HS-27A (cell line): ENCODE measurements around the gene UBE3B.

Experiments
- DNase-seq: peaks from one replicate; pipeline ENCODE4 v3.0.0-alpha.2; 2012; ENCODE audit warnings: low read depth, missing footprints

UBE3B gene

GRCh38 chr12:109552971-109553370, 75.5 kb downstream of the UBE3B start:
- no peak for DNase-seq

- no peak for DNase-seq
Measured at GRCh38 chr12:109553483-109553882, 76.0 kb downstream of the UBE3B start.

- no peak for DNase-seq
Measured at GRCh38 chr12:109553906-109554500, 76.6 kb downstream of the UBE3B start.

GRCh38 chr12:109554761-109555160, 77.3 kb downstream of the UBE3B start:
- no peak for DNase-seq

GRCh38 chr12:109555431-109556315, 78.2 kb downstream of the UBE3B start:
- no peak for DNase-seq

GRCh38 chr12:109557200-109557599, 79.8 kb downstream of the UBE3B start:
- DNase-seq = no peak

- DNase-seq = no peak
Measured at GRCh38 chr12:109557805-109558204, 80.4 kb downstream of the UBE3B start.

- no peak for DNase-seq
Measured at GRCh38 chr12:109558374-109559199, 81.2 kb downstream of the UBE3B start.

- no peak for DNase-seq
Measured at GRCh38 chr12:109559200-109559505, 81.7 kb downstream of the UBE3B start.

GRCh38 chr12:109559601-109560000, 82.2 kb downstream of the UBE3B start:
- no peak for DNase-seq

- no peak for DNase-seq
Measured at GRCh38 chr12:109560867-109561710, 83.7 kb downstream of the UBE3B start.

GRCh38 chr12:109561711-109562030, 84.2 kb downstream of the UBE3B start:
- no peak for DNase-seq

- no peak for DNase-seq
Measured at GRCh38 chr12:109562871-109563270, 85.4 kb downstream of the UBE3B start.

GRCh38 chr12:109563291-109564284, 86.2 kb downstream of the UBE3B start:
- no peak for DNase-seq

- no peak for DNase-seq
Measured at GRCh38 chr12:109566424-109566823, 89.0 kb downstream of the UBE3B start.

- no peak for DNase-seq
Measured at GRCh38 chr12:109567296-109567695, 89.9 kb downstream of the UBE3B start.

- DNase-seq = no peak
Measured at GRCh38 chr12:109567967-109568366, 90.5 kb downstream of the UBE3B start.

GRCh38 chr12:109568486-109568885, 91.1 kb downstream of the UBE3B start:
- DNase-seq = no peak

- no peak for DNase-seq
Measured at GRCh38 chr12:109571773-109572505, 94.5 kb downstream of the UBE3B start.

GRCh38 chr12:109572506-109572845, 95.0 kb downstream of the UBE3B start:
- DNase-seq = no peak
